Measurements from ENCODE around the gene CYSTM1. TPM values are rescaled to one million over a fixed set of nuclear protein-coding genes. Genes with fewer than 3 reads are reported as not detected.

The CYSTM1 gene
- total RNA-seq, 2 donors from 2014 or later, result 37.0 to 51.7 TPM

DNA sequence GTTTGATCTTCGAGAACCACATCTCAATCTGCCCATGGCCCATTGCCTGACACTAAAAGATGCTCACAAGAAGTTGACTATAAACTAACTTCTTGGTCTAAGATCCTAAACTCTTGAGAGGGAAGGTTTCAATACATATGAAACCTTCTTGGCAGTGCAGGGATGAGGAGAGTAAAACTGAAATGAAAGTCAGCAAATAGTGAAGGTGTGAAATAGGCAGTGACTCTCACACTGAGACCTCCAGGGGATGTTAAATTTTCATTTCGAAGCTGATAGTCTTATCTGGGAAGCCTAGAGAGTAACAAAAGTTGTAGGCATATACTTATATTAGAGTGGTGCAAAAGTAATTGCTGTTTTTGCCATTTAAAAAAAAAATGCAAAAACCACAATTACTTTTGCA is 974 bp upstream of the CYSTM1 start:
- Histone ChIP-seq H3K36me3 (no peaks in the 10 kb centered on the region), H3K4me1 (replicated peaks) (no peaks in the 10 kb centered on the region), H3K27me3 (replicated peaks; ENCODE audit: insufficient read depth) (no peaks in the 10 kb centered on the region), H3K9me3 (no peaks in the 10 kb centered on the region), H3K27ac (peak overlapping the region; percentile 99), H3K4me3 (no peak overlapping the region)
- intact Hi-C loops (cut with DNase I), result loop anchor here (10.0 kb wide), 1 partner anchor 61 kb away; no protein-coding TSS in a partner anchor
- 94% methylated on average over 2 of the region's 2 CpGs for WGBS
- no peak for TF ChIP-seq POLR2A (IDR thresholded peaks at IDR 0.05)
- TF ChIP-seq, protein P1, sequence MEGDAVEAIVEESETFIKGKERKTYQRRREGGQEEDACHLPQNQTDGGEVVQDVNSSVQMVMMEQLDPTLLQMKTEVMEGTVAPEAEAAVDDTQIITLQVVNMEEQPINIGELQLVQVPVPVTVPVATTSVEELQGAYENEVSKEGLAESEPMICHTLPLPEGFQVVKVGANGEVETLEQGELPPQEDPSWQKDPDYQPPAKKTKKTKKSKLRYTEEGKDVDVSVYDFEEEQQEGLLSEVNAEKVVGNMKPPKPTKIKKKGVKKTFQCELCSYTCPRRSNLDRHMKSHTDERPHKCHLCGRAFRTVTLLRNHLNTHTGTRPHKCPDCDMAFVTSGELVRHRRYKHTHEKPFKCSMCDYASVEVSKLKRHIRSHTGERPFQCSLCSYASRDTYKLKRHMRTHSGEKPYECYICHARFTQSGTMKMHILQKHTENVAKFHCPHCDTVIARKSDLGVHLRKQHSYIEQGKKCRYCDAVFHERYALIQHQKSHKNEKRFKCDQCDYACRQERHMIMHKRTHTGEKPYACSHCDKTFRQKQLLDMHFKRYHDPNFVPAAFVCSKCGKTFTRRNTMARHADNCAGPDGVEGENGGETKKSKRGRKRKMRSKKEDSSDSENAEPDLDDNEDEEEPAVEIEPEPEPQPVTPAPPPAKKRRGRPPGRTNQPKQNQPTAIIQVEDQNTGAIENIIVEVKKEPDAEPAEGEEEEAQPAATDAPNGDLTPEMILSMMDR (IDR thresholded peaks at IDR 0.05), result no peak
- no peak for TF ChIP-seq POLR2AphosphoS5 (IDR thresholded peaks at IDR 0.05)
- DNase-seq (ENCODE audit: low spot score), result no peak

DNA sequence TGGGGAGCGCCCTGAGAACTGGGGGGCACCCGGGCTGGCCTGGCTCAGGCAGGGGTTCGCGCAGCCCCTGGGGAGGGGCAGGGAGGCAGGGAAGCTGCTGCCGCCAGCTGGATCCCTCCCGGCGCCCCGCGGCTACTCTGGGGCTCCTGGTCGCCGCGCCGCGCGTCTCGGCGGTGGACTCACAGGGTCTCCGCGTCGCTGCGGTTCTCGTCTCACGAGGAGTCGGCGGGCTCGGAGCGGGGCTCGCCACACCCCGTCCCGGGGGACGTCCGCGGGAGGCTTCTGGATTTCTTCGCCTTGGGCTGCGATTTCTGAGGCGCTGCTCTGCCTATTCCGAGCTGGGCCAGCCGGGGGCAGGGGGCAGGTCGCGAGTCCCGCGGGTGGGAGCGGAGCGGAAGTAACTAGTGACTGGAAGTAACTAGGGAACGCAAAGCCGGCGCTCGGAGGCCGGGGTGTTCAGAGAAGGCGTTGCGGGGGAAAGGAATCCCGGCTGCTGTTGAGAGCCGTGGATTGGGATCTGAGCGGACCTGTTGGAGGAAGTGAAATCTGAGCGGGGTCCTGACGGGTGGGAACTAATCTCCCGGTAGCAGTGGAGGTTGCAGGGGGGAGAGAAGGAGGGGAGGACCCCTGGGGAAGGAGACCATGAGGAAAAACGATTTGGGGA is 511 bp downstream of the CYSTM1 start:
- peak overlapping the region; percentile 99 for H3K27ac ChIP-seq
- no peaks in the 10 kb centered on the region for H3K4me1 ChIP-seq (replicated peaks)
- H3K36me3 ChIP-seq, result no peaks in the 10 kb centered on the region
- no peaks in the 10 kb centered on the region for H3K9me3 ChIP-seq
- 1% methylated on average over 47 of the region's 58 CpGs for WGBS
- TF ChIP-seq, protein P1 (IDR thresholded peaks at IDR 0.05), result peak in 2 of 4 experiments; percentile 7 to 21
- TF ChIP-seq POLR2A (IDR thresholded peaks at IDR 0.05) (peak; percentile 29), POLR2AphosphoS5 (IDR thresholded peaks at IDR 0.05) (no peak)
- intact Hi-C loops (cut with DNase I), result loop anchor here (5.0 to 10.0 kb wide), 2 partner anchors 59 to 172 kb away; partner anchors contain the start of gene HBEGF
- no peaks in the 10 kb centered on the region for H3K27me3 ChIP-seq (replicated peaks; ENCODE audit: insufficient read depth)
- H3K4me3 ChIP-seq, result peak overlapping the region; percentile 88 to 97
- DNase-seq (ENCODE audit: low spot score), result peak; percentile 56

DNA sequence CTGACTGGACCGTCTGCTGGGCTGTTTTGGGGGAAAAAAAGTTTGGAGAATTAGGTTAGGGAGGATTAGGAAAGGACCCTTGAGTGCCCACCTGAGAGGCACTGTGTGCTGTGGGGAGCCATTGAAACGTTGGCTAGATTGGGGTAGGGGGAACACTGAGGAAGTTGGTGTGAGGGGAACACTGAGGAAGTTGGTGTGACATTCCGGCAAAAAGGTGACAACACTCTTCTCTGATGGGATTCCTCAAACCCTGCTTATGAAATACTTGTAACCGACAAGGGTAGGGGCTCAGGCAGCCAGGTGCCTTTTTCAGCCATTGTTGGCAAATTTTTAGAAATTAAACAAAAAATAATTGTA is 1.0 kb downstream of the CYSTM1 start:
- intact Hi-C loops (cut with DNase I), result loop anchor here (5.0 to 10.0 kb wide), 2 partner anchors 59 to 171 kb away; partner anchors contain the start of gene HBEGF
- 12% methylated on average over 4 of the region's 4 CpGs for WGBS
- DNase-seq (ENCODE audit: low spot score), result no peak
- Histone ChIP-seq H3K4me1 (replicated peaks) (no peaks in the 10 kb centered on the region), H3K36me3 (no peaks in the 10 kb centered on the region), H3K9me3 (no peaks in the 10 kb centered on the region), H3K27ac (peak overlapping the region; percentile 99), H3K4me3 (peak overlapping the region; percentile 88 to 97), H3K27me3 (replicated peaks; ENCODE audit: insufficient read depth) (no peaks in the 10 kb centered on the region)
- TF ChIP-seq POLR2A (IDR thresholded peaks at IDR 0.05), result no peak
- TF ChIP-seq POLR2AphosphoS5 (IDR thresholded peaks at IDR 0.05), result no peak
- TF ChIP-seq, protein P1 (IDR thresholded peaks at IDR 0.05), result no peak

DNA sequence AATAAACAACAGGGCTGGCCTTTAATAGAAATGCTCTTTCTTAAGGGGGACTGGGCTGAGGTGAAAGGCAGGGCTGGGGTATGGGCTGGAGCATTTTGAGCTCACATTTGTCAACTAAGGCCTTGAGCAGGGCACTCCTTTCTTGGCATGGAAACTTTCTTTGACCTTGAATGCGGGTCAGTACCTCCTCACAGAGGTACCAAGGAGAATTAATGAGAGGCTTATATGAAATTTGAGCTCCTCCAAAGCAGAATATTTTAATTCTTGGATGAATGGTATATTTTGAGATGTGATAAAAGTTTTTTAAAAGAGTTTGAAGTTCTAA is 3.1 kb downstream of the CYSTM1 start:
- H3K9me3 ChIP-seq, result no peaks in the 10 kb centered on the region
- peak overlapping the region; percentile 33 to 38 for H3K27ac ChIP-seq
- DNase-seq (ENCODE audit: low spot score), result no peak
- H3K27me3 ChIP-seq (replicated peaks; ENCODE audit: insufficient read depth), result no peaks in the 10 kb centered on the region
- H3K4me3 ChIP-seq, result no peak overlapping the region
- intact Hi-C loops (cut with DNase I), result loop anchor here (5.0 to 10.0 kb wide), 2 partner anchors 57 to 169 kb away; partner anchors contain the start of gene HBEGF
- H3K36me3 ChIP-seq, result no peaks in the 10 kb centered on the region
- WGBS, result 33% methylated on average over 1 of the region's 1 CpG
- TF ChIP-seq POLR2A (IDR thresholded peaks at IDR 0.05) (no peak), POLR2AphosphoS5 (IDR thresholded peaks at IDR 0.05) (no peak)
- TF ChIP-seq, protein P1 (IDR thresholded peaks at IDR 0.05), result no peak
- no peaks in the 10 kb centered on the region for H3K4me1 ChIP-seq (replicated peaks)
